Measurements from ENCODE around the gene APP.

GRCh38 chr21:25979845-25980616, 190.5 kb downstream of the APP start:
- TF ChIP-seq, protein P1, sequence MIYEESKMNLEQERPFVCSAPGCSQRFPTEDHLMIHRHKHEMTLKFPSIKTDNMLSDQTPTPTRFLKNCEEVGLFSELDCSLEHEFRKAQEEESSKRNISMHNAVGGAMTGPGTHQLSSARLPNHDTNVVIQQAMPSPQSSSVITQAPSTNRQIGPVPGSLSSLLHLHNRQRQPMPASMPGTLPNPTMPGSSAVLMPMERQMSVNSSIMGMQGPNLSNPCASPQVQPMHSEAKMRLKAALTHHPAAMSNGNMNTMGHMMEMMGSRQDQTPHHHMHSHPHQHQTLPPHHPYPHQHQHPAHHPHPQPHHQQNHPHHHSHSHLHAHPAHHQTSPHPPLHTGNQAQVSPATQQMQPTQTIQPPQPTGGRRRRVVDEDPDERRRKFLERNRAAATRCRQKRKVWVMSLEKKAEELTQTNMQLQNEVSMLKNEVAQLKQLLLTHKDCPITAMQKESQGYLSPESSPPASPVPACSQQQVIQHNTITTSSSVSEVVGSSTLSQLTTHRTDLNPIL (CRISPR knock-in tag; IDR thresholded peaks at IDR 0.05; ENCODE audit: low read depth) = no peak
- TF ChIP-seq PPARA (CRISPR knock-in tag; IDR thresholded peaks at IDR 0.05; ENCODE audit: borderline replicate concordance) = no peak
- TF ChIP-seq, protein P2, sequence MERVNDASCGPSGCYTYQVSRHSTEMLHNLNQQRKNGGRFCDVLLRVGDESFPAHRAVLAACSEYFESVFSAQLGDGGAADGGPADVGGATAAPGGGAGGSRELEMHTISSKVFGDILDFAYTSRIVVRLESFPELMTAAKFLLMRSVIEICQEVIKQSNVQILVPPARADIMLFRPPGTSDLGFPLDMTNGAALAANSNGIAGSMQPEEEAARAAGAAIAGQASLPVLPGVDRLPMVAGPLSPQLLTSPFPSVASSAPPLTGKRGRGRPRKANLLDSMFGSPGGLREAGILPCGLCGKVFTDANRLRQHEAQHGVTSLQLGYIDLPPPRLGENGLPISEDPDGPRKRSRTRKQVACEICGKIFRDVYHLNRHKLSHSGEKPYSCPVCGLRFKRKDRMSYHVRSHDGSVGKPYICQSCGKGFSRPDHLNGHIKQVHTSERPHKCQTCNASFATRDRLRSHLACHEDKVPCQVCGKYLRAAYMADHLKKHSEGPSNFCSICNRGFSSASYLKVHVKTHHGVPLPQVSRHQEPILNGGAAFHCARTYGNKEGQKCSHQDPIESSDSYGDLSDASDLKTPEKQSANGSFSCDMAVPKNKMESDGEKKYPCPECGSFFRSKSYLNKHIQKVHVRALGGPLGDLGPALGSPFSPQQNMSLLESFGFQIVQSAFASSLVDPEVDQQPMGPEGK (CRISPR knock-in tag; IDR thresholded peaks at IDR 0.05; ENCODE audit: borderline replicate concordance) = no peak
- TF ChIP-seq ZFP30 (CRISPR knock-in tag; IDR thresholded peaks at IDR 0.05) = no peak
- no peak for TF ChIP-seq ZFP3 (CRISPR knock-in tag; IDR thresholded peaks at IDR 0.05)
- TF ChIP-seq RARB (CRISPR knock-in tag; IDR thresholded peaks at IDR 0.05) = no peak
- TF ChIP-seq SNAI2 (CRISPR knock-in tag; IDR thresholded peaks at IDR 0.05) = no peak
- no peak for TF ChIP-seq CSDC2 (CRISPR knock-in tag; IDR thresholded peaks at IDR 0.05)
- no peak for TF ChIP-seq TSHZ2 (CRISPR knock-in tag; IDR thresholded peaks at IDR 0.05)
- no peak for TF ChIP-seq TOX (CRISPR knock-in tag; IDR thresholded peaks at IDR 0.05; ENCODE audit: borderline replicate concordance)
- TF ChIP-seq GLIS3 (CRISPR knock-in tag; IDR thresholded peaks at IDR 0.05) = no peak
- TF ChIP-seq ESRRG (CRISPR knock-in tag; IDR thresholded peaks at IDR 0.05) = no peak
- no peak for TF ChIP-seq OSR1 (CRISPR knock-in tag; IDR thresholded peaks at IDR 0.05)
